Measurements from ENCODE around the gene GET3. TPM values are rescaled to one million over a fixed set of nuclear protein-coding genes. Genes with fewer than 3 reads are reported as not detected.
A peak's percentile ranks its signal among the peaks of the same experiment; 100 is the strongest.

The GET3 gene
- total and polyA plus RNA-seq, 2 of the 13 experiments (the other 11 are each of a cell fraction or from before 2014, with no cell fraction given) = 57.7 to 59.4 TPM

- TF ChIP-seq, protein P1, sequence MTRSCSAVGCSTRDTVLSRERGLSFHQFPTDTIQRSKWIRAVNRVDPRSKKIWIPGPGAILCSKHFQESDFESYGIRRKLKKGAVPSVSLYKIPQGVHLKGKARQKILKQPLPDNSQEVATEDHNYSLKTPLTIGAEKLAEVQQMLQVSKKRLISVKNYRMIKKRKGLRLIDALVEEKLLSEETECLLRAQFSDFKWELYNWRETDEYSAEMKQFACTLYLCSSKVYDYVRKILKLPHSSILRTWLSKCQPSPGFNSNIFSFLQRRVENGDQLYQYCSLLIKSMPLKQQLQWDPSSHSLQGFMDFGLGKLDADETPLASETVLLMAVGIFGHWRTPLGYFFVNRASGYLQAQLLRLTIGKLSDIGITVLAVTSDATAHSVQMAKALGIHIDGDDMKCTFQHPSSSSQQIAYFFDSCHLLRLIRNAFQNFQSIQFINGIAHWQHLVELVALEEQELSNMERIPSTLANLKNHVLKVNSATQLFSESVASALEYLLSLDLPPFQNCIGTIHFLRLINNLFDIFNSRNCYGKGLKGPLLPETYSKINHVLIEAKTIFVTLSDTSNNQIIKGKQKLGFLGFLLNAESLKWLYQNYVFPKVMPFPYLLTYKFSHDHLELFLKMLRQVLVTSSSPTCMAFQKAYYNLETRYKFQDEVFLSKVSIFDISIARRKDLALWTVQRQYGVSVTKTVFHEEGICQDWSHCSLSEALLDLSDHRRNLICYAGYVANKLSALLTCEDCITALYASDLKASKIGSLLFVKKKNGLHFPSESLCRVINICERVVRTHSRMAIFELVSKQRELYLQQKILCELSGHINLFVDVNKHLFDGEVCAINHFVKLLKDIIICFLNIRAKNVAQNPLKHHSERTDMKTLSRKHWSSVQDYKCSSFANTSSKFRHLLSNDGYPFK (CRISPR knock-in tag; IDR thresholded peaks at IDR 0.05; ENCODE audit: borderline replicate concordance) = peak; percentile 43; the same call in 1 of the 2 replicates
- TF ChIP-seq ZNF333 (CRISPR knock-in tag; IDR thresholded peaks at IDR 0.05; ENCODE audit: borderline replicate concordance) (no peak), GATA4 (IDR thresholded peaks at IDR 0.05; ENCODE audit: borderline replicate concordance, low read depth) (peak; percentile 42; the same call in 1 of the 2 replicates), ZNF3 (CRISPR knock-in tag; IDR thresholded peaks at IDR 0.05) (no peak), FOXJ3 (CRISPR knock-in tag; IDR thresholded peaks at IDR 0.05; ENCODE audit: borderline replicate concordance) (no peak), HNRNPH1 (optimal IDR thresholded peaks at IDR 0.05; ENCODE audit: low read depth, low read length) (peak; percentile 95), ZNF282 (IDR thresholded peaks at IDR 0.05; ENCODE audit: partially characterized antibody) (no peak), TBX2 (CRISPR knock-in tag; IDR thresholded peaks at IDR 0.05; ENCODE audit: borderline replicate concordance) (no peak), CHD2 (IDR thresholded peaks at IDR 0.05; ENCODE audit: low read depth, low read length) (peak; percentile 36; the same call in 1 of the 2 replicates), CENPBD1 (CRISPR knock-in tag; IDR thresholded peaks at IDR 0.05; ENCODE audit: borderline replicate concordance, low read depth) (no peak), DDIT3 (CRISPR knock-in tag; IDR thresholded peaks at IDR 0.05) (no peak), ARNT (IDR thresholded peaks at IDR 0.05) (no peak), TFDP2 (CRISPR knock-in tag; IDR thresholded peaks at IDR 0.05) (peak; percentile 93), MAFF (IDR thresholded peaks at IDR 0.05; ENCODE audit: low read depth, low read length) (no peak), HNRNPUL1 (IDR thresholded peaks at IDR 0.05; ENCODE audit: low read depth, low read length) (no peak), MBD4 (IDR thresholded peaks at IDR 0.05; ENCODE audit: borderline replicate concordance, low read length) (no peak), ZKSCAN8 (CRISPR knock-in tag; IDR thresholded peaks at IDR 0.05; ENCODE audit: borderline replicate concordance) (no peak), POLR2A (IDR thresholded peaks at IDR 0.05; ENCODE audit: insufficient read depth in 1 of 2, low read depth in 2 of 2, low read length in 2 of 2) (peak; percentile 77 to 92)
- TF ChIP-seq, protein P2, sequence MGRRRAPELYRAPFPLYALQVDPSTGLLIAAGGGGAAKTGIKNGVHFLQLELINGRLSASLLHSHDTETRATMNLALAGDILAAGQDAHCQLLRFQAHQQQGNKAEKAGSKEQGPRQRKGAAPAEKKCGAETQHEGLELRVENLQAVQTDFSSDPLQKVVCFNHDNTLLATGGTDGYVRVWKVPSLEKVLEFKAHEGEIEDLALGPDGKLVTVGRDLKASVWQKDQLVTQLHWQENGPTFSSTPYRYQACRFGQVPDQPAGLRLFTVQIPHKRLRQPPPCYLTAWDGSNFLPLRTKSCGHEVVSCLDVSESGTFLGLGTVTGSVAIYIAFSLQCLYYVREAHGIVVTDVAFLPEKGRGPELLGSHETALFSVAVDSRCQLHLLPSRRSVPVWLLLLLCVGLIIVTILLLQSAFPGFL (CRISPR knock-in tag; IDR thresholded peaks at IDR 0.05) = no peak
- TF ChIP-seq, protein P3, sequence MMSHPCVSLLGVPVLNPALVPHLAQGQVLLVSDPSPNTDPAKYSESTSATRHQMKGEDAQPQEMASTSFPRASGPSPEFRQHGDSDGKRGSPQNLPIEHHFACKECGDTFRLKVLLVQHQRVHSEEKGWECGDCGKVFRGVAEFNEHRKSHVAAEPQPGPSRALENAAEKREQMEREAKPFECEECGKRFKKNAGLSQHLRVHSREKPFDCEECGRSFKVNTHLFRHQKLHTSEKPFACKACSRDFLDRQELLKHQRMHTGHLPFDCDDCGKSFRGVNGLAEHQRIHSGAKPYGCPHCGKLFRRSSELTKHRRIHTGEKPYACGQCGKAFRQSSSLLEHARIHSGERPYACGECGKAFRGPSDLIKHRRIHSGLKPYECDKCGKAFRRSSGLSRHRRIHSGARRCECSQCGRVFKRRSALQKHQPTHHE (CRISPR knock-in tag; IDR thresholded peaks at IDR 0.05; ENCODE audit: borderline replicate concordance) = no peak
Observed at GRCh38 chr19:12736995-12737834, at the start of gene GET3 (continued).

Data from HepG2 (cell line).